MG63 (cell line): ENCODE measurements around the gene GAS5. TPM values are rescaled to one million over a fixed set of nuclear protein-coding genes. Genes with fewer than 3 reads are reported as not detected.
"Not testable (repeated sequence)": the region's sequence is repeated elsewhere in the genome, so short reads cannot be mapped to it uniquely, and the experiment has no call there.

Experiments used
- DNase-seq: peaks from one replicate; pipeline ENCODE4 v3.0.0-alpha.2; 2020
- H3K27me3 ChIP-seq: fragments of 250-450 bp; sonication (Bioruptor Pico); 2 replicates; pipeline ENCODE4 v1.5.1; 2020; ENCODE audit warnings: mild to moderate bottlenecking, moderate library complexity
- H3K36me3 ChIP-seq: fragments of 250-450 bp; sonication (Bioruptor Pico); 2 replicates; pipeline ENCODE4 v1.5.1; 2020; ENCODE audit warnings: mild to moderate bottlenecking, moderate library complexity
- H3K4me3 ChIP-seq: fragments of 250-450 bp; sonication (Bioruptor Pico); 2 replicates; pipeline ENCODE4 v1.5.1; 2020; ENCODE audit warnings: mild to moderate bottlenecking, moderate library complexity
- H3K9me3 ChIP-seq: fragments of 250-450 bp; sonication (Bioruptor Pico); 2 replicates; pipeline ENCODE4 v1.5.1; 2020; ENCODE audit warnings: mild to moderate bottlenecking, moderate library complexity
- total RNA-seq: library from RNA; depleted of rRNA; stranded (reverse); fragments of >200 nt; shearing (Covaris generic); gene quantifications from 2 replicates; pipeline ENCODE4 v1.2.3, GENCODE V29; 2014; ENCODE audit warnings: low replicate concordance

Gene GAS5
- total RNA-seq, 1 experiment from 2014 or later, result 531 TPM

DNA sequence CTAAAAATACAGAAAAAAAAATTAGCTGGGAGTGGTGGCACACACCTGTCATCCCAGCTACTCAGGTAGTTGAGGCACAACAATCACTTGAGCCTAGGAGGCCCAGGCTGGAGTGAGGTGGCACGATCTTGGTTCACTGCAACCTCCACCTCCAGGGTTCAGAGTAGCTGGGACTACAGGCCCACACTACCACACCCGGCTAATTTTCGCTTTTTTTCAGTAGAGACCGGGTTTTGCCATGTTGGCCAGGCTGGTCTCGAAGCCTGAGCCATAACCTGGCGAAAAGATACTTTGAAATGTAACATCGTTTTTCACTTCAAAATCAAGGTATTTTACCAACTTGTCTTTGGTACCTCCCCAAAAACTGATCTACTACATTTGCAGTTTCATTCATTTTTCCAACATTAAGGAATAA lies 6.1 kb downstream of the GAS5 start:
- Histone ChIP-seq H3K9me3 (no peaks in the 10 kb centered on the region), H3K4me3 (no peak overlapping the region), H3K27me3 (no peaks in the 10 kb centered on the region), H3K36me3 (peaks cover 77% of the 10 kb centered on the region)
- DNase-seq, result peak; percentile 34

- no peak for DNase-seq
- Histone ChIP-seq H3K4me3 (no peak overlapping the region), H3K36me3 (peaks cover 73% of the 10 kb centered on the region), H3K9me3 (no peaks in the 10 kb centered on the region), H3K27me3 (no peaks in the 10 kb centered on the region)
These were observed 7.7 kb downstream of the GAS5 start for GRCh38 chr1:173860065-173860464.

DNA sequence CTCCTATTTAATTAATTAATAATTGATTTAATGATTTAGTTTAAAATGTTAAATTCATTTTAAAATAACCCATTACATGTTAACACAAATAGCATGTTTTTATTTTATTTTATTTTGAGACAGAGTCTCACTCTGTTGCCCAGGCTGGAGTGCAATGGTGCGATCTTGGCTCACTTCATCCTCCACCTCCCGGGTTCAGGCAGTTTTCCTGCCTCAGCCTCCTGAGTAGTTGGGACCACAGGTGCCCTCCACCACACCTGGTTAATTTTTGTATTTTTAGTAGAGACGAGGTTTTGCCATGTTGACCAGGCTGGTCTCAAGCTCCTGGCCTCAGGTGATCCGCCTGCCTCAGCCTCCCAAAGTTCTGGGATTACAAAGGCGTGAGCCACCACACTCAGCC lies 8.2 kb downstream of the GAS5 start:
- DNase-seq, H3K27me3 ChIP-seq, H3K9me3 ChIP-seq, H3K4me3 ChIP-seq: not testable (repeated sequence)
- H3K36me3 ChIP-seq, result peaks cover 71% of the 10 kb centered on the region

DNA sequence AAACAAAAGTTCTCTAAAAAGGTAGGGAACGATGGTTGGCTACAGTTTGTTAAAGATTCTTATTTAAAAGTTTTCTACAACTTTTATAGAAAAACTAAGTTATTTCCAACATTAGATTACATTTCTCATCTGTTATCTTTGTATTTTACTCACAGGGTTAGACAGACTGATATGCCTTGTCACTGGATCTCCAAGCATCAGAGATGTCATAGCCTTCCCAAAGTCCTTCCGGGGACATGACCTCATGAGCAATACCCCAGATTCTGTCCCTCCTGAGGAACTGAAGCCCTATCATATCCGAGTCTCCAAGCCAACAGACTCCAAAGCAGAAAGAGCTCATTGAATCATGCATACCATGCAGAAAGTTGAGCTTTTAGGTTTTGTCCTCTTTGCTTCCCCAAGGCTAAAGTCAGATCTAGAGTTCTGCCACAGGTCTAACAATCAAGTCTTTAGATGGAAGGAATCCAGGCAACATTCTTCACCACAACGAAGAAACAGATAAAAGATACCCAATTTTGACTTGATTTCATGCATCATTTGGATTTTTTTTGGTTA lies 10.3 kb downstream of the GAS5 start:
- H3K27me3 ChIP-seq, result no peaks in the 10 kb centered on the region
- H3K4me3 ChIP-seq, result no peak overlapping the region
- no peaks in the 10 kb centered on the region for H3K9me3 ChIP-seq
- DNase-seq, result no peak
- peaks cover 67% of the 10 kb centered on the region for H3K36me3 ChIP-seq

GRCh38 chr1:173856903-173857302 lies 10.9 kb downstream of the GAS5 start:
- Histone ChIP-seq H3K9me3 (no peaks in the 10 kb centered on the region), H3K36me3 (peaks cover 65% of the 10 kb centered on the region), H3K27me3 (no peaks in the 10 kb centered on the region), H3K4me3 (no peak overlapping the region)
- DNase-seq, result no peak

- no peak for DNase-seq
- Histone ChIP-seq H3K9me3 (no peaks in the 10 kb centered on the region), H3K36me3 (peaks cover 63% of the 10 kb centered on the region)
These were observed 11.8 kb downstream of the GAS5 start for GRCh38 chr1:173856014-173856413.

DNA sequence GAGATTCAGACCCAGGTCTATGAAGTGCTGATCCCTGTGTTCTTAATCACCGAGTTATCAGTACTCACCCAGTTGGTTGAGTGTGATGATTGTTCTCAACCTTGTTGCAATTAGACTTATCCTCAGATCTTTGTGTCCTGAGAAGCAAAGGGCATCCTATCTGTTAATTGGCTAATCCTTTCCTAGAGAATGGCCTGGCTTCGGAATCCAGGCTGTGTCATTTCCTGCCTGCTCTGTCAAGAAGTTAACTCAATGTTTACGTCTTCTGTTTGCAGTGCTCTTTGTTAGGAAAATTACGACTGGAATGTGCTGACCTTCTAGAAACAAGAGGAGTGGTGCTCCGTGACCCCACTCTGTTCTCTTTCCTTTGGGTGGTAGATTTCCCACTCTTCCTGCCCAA lies 14.7 kb downstream of the GAS5 start:
- Histone ChIP-seq H3K36me3 (peaks cover 48% of the 10 kb centered on the region), H3K27me3 (no peaks in the 10 kb centered on the region), H3K4me3 (no peak overlapping the region), H3K9me3 (no peaks in the 10 kb centered on the region)
- DNase-seq, result peak; percentile 27

More at GRCh38 chr1:173856014-173856413, 11.8 kb downstream of the GAS5 start:
- H3K27me3 ChIP-seq, result no peaks in the 10 kb centered on the region
- no peak overlapping the region for H3K4me3 ChIP-seq

DNA sequence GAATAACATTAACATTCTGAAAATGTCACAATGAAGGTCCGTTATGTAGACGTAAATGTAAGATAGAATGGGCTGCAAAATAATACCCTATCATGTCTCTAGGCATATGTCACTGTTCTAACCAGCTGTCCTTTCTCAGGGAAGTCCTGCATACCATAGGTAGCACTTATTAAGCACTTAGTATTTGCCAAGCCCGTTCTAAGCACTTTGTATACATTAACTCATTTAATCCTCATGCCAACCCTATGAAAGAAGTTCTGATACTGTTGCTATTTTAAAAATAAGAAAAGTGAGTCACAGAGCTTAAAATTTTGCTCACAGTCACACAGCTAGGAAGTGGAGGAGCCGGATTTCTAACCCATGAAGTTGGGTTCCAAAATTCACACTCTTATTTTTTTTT lies 15.7 kb downstream of the GAS5 start:
- H3K27me3 ChIP-seq, result no peaks in the 10 kb centered on the region
- no peak for DNase-seq
- no peak overlapping the region for H3K4me3 ChIP-seq
- peaks cover 38% of the 10 kb centered on the region for H3K36me3 ChIP-seq
- no peaks in the 10 kb centered on the region for H3K9me3 ChIP-seq

DNA sequence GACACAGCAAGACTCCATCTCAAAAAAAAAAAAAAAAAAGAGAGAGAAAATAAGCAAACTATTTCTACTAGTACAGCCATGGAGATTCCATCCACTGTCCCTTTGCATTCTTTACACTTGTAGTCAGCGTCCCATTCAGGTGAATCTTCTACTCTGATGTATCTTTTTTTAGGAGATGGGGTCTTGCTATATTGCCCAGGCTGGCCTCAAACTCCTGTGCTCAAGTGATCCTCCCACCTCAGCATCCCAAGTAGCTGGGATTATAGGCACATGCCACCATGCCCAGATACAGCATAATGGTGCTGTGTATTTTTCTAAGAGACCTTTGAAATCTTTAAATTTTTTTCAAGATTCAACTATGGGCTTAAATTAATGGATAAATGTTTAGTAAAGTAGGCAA lies 35.0 kb downstream of the GAS5 start:
- no peak overlapping the region for H3K4me3 ChIP-seq
- H3K9me3 ChIP-seq, result no peaks in the 10 kb centered on the region
- DNase-seq, result no peak
- H3K36me3 ChIP-seq, result peaks cover 25% of the 10 kb centered on the region
- no peaks in the 10 kb centered on the region for H3K27me3 ChIP-seq

DNA sequence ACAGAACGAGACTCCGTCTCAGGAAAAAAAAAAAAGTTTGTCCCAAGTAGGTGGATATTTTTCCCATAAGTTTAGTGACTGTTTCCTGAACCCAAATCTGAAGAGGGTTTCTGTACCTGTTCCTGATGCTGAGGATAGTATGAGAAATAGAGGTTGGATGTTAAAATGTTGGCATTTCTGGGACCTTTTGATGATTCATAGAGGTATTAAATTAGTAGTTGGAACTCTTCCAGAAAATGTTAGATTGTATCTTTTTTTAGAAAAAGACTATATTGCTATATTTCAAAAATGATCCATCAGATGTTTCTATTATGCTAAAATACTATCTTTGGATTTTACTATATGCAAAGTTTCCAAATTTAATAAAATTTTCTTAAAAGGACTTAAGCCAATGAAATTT lies 40.2 kb downstream of the GAS5 start:
- Histone ChIP-seq H3K4me3 (no peak overlapping the region), H3K27me3 (no peaks in the 10 kb centered on the region), H3K36me3 (peaks cover 16% of the 10 kb centered on the region), H3K9me3 (no peaks in the 10 kb centered on the region)
- no peak for DNase-seq

- peak within 1 kb of the TSS; percentile 82 for H3K4me3 ChIP-seq
- no peaks in the 10 kb centered on the region for H3K27me3 ChIP-seq
- peaks cover 32% of the 10 kb centered on the region for H3K36me3 ChIP-seq
- DNase-seq, result peak; percentile 96
- no peaks in the 10 kb centered on the region for H3K9me3 ChIP-seq
These were observed 43.3 kb downstream of the GAS5 start, which contains the start of the genes CENPL and DARS2 for GRCh38 chr1:173824315-173825081. CENPL (minus strand) TSS chr1:173824883; CDS start chr1:173811299, 13,584 bp downstream. DARS2 (plus strand) TSS chr1:173824673; CDS start chr1:173825230, 557 bp downstream.

- Histone ChIP-seq H3K9me3 (no peaks in the 10 kb centered on the region), H3K4me3 (peak overlapping the region; percentile 82), H3K36me3 (peaks cover 39% of the 10 kb centered on the region), H3K27me3 (no peaks in the 10 kb centered on the region)
- DNase-seq, result no peak
These were observed 43.9 kb downstream of the GAS5 start for GRCh38 chr1:173823781-173824314.

- no peak overlapping the region for H3K4me3 ChIP-seq
- H3K27me3 ChIP-seq, result no peaks in the 10 kb centered on the region
- no peak for DNase-seq
- peaks cover 60% of the 10 kb centered on the region for H3K36me3 ChIP-seq
- peaks cover 4% of the 10 kb centered on the region for H3K9me3 ChIP-seq
These were observed 46.1 kb downstream of the GAS5 start for GRCh38 chr1:173821680-173822079.

GRCh38 chr1:173818459-173818858 lies 49.3 kb downstream of the GAS5 start:
- no peak for DNase-seq
- Histone ChIP-seq H3K27me3 (no peaks in the 10 kb centered on the region), H3K9me3 (peaks cover 12% of the 10 kb centered on the region), H3K4me3 (no peak overlapping the region), H3K36me3 (peaks cover 82% of the 10 kb centered on the region)
